HG03095 (cell line): ENCODE results near the gene FOXP2.

ENCODE experiments used
- ATAC-seq: cut with Tn5 transposase; IDR thresholded peaks from one replicate; pipeline ENCODE4 v1.9.1; 2021; ENCODE audit warnings: moderate library complexity; ENCODE audit not compliant: unreplicated experiment

FOXP2 gene

GRCh38 chr7:114703677-114704076 is 289.1 kb downstream of the FOXP2 start:
- no peak for ATAC-seq

- ATAC-seq = no peak
Observed at GRCh38 chr7:114708646-114709045, 294.0 kb downstream of the FOXP2 start.

GRCh38 chr7:114710499-114710898 is 295.9 kb downstream of the FOXP2 start:
- ATAC-seq = no peak

GRCh38 chr7:114711241-114711640 is 296.6 kb downstream of the FOXP2 start:
- no peak for ATAC-seq

- ATAC-seq = no peak
Observed at GRCh38 chr7:114715907-114716306, 301.3 kb downstream of the FOXP2 start.

- peak; percentile 60 for ATAC-seq
Observed at GRCh38 chr7:114718861-114719260, 304.2 kb downstream of the FOXP2 start.

- no peak for ATAC-seq
Observed at GRCh38 chr7:114720725-114721124, 306.1 kb downstream of the FOXP2 start.

GRCh38 chr7:114722562-114722961 is 307.9 kb downstream of the FOXP2 start:
- no peak for ATAC-seq

- ATAC-seq = no peak
Observed at GRCh38 chr7:114723308-114723707, 308.7 kb downstream of the FOXP2 start.

GRCh38 chr7:114740095-114740494 is 325.5 kb downstream of the FOXP2 start:
- no peak for ATAC-seq

GRCh38 chr7:114740941-114741340 is 326.3 kb downstream of the FOXP2 start:
- ATAC-seq = no peak

- no peak for ATAC-seq
Observed at GRCh38 chr7:114741911-114742310, 327.3 kb downstream of the FOXP2 start.
